SW480 (cell line): Measurements from ENCODE around the gene FADS2.

Experiments
- DNase-seq: peaks from one replicate; pipeline ENCODE4 v3.0.0-alpha.2; 2016; ENCODE audit warnings: low spot score

FADS2 gene

GRCh38 chr11:61847914-61848581 lies 19.9 kb downstream of the FADS2 start:
- no peak for DNase-seq

GRCh38 chr11:61848631-61849030 lies 20.5 kb downstream of the FADS2 start:
- DNase-seq = no peak

- no peak for DNase-seq
Observed at GRCh38 chr11:61850687-61851086, 22.6 kb downstream of the FADS2 start.

GRCh38 chr11:61851113-61851899 lies 23.2 kb downstream of the FADS2 start:
- no peak for DNase-seq

GRCh38 chr11:61851900-61852295 lies 23.8 kb downstream of the FADS2 start:
- DNase-seq = no peak

GRCh38 chr11:61853698-61854169 lies 25.6 kb downstream of the FADS2 start:
- no peak for DNase-seq

- DNase-seq = no peak
Observed at GRCh38 chr11:61854206-61854895, 26.3 kb downstream of the FADS2 start.

GRCh38 chr11:61854966-61855714 lies 27.0 kb downstream of the FADS2 start:
- DNase-seq = no peak

GRCh38 chr11:61855939-61856680 lies 28.0 kb downstream of the FADS2 start:
- DNase-seq = no peak

GRCh38 chr11:61860054-61860903 lies 32.2 kb downstream of the FADS2 start:
- DNase-seq = peak; percentile 62

- DNase-seq = no peak
Observed at GRCh38 chr11:61861634-61862033, 33.5 kb downstream of the FADS2 start.

GRCh38 chr11:61862714-61863547 lies 34.8 kb downstream of the FADS2 start:
- no peak for DNase-seq

GRCh38 chr11:61863548-61864081 lies 35.5 kb downstream of the FADS2 start:
- DNase-seq = no peak

GRCh38 chr11:61864814-61865775 lies 37.0 kb downstream of the FADS2 start:
- no peak for DNase-seq

- no peak for DNase-seq
Observed at GRCh38 chr11:61866231-61866957, 38.3 kb downstream of the FADS2 start.

GRCh38 chr11:61866958-61867343 lies 38.9 kb downstream of the FADS2 start:
- no peak for DNase-seq
